ENCODE data around the gene BABAM2.

DNA sequence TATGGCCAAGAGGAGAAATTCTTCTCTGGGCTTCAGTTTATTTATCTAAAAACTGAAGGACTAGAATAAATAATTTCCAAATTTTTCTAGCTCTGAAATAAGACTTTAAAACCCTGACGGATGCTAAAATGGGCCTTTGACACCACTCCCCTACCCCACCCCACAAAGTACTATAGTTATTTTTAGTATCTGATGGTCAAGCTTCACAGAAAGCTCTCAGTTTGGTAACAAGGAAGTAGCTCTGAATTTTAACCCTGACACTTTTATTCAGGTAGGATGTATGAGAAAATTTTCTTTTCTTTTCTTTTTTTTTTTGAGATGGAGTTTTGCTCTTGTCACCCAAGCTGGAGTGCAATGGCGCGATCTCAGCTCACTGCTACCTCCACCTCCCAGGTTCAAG is 2.7 kb upstream of the BABAM2 start:
- TF ChIP-seq, protein P1, sequence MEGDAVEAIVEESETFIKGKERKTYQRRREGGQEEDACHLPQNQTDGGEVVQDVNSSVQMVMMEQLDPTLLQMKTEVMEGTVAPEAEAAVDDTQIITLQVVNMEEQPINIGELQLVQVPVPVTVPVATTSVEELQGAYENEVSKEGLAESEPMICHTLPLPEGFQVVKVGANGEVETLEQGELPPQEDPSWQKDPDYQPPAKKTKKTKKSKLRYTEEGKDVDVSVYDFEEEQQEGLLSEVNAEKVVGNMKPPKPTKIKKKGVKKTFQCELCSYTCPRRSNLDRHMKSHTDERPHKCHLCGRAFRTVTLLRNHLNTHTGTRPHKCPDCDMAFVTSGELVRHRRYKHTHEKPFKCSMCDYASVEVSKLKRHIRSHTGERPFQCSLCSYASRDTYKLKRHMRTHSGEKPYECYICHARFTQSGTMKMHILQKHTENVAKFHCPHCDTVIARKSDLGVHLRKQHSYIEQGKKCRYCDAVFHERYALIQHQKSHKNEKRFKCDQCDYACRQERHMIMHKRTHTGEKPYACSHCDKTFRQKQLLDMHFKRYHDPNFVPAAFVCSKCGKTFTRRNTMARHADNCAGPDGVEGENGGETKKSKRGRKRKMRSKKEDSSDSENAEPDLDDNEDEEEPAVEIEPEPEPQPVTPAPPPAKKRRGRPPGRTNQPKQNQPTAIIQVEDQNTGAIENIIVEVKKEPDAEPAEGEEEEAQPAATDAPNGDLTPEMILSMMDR (conservative IDR thresholded peaks at IDR 0.05; ENCODE audit: low read depth, low read length), result no peak
- no peak for TF ChIP-seq EZH2phosphoT487 (IDR thresholded peaks at IDR 0.05; ENCODE audit: borderline replicate concordance, low read length)

Data from PC-3 (cell line).